ENCODE results near the gene TFRC.
A peak's percentile ranks its signal among the peaks of the same experiment; 100 is the strongest.
"Not testable (repeated sequence)": the region's sequence is repeated elsewhere in the genome, so short reads cannot be mapped to it uniquely, and the experiment has no call there.

Gene TFRC

GRCh38 chr3:196081002-196081833, 672 bp downstream of the TFRC start:
- DNase-seq (ENCODE audit: low read depth in 2 of 2): no peak

DNA sequence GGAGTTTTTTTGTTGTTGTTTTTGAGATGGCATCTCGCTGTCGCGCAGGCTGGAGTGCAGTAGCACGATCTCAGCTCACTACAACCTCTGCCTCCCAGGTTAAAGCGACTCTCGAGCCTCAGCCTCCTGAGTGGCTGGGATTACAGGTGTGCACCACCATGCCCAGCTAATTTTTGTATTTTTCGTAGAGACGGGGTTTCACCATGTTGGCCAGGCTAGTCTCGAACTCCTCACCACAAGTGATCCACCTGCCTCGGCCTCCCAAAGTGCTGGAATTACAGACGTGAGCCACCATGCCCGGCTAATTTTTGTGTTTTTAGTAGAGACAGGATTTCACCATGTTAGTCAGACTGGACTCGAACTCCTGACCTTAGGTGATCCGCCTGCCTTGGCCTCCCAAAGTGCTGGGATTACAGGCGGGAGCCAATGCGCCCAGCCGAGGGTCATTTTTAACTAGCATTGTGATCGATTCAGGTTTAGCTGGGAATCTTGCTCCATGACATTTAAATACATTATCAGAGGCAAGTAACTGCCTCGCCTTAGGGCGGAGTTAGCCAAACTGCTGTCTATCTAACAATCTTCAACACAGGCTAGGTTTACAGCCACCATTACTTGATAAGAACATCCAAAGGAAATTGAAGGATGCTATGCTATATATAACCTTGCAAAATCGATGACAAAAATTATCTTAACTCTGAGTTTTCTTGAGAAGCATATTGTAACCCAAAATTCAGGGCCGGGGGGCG, 1.6 kb downstream of the TFRC start:
- not testable (repeated sequence) for DNase-seq (ENCODE audit: low read depth in 2 of 2)

- DNase-seq (ENCODE audit: low read depth in 2 of 2): no peak
Observed at GRCh38 chr3:196079682-196080081, 2.2 kb downstream of the TFRC start.

GRCh38 chr3:196075013-196075412, 6.9 kb downstream of the TFRC start:
- DNase-seq (ENCODE audit: low read depth in 2 of 2): no peak

DNA sequence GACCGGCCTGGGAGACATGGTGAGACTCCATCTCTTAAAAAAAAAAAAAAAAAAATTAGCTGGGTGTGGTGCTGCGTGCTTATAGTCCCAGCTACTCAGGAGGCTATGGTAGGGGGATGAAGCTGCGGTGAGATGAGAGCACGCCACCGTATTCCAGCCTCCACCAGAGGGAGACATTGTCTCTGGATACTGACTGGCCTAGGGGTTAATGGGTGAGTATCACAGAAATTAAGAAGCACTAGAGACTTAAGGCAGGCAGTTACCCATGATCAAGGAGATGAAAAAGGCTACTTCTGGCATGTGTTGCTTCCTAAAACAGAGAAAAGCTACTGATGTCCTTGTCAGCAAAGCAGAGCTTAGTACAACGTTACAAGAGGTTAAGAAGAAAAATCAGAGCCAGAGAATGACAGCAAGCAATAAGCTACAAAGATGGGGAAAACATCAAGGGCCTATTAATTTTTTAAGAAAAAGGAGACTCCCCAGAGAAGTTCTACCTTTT, 8.6 kb downstream of the TFRC start:
- DNase-seq (ENCODE audit: low read depth in 2 of 2): peak; percentile 10 to 28

GRCh38 chr3:196072313-196072712, 9.6 kb downstream of the TFRC start:
- no peak for DNase-seq (ENCODE audit: low read depth in 2 of 2)

GRCh38 chr3:196068812-196069211, 13.1 kb downstream of the TFRC start:
- DNase-seq (ENCODE audit: low read depth in 2 of 2): not testable (repeated sequence)

DNA sequence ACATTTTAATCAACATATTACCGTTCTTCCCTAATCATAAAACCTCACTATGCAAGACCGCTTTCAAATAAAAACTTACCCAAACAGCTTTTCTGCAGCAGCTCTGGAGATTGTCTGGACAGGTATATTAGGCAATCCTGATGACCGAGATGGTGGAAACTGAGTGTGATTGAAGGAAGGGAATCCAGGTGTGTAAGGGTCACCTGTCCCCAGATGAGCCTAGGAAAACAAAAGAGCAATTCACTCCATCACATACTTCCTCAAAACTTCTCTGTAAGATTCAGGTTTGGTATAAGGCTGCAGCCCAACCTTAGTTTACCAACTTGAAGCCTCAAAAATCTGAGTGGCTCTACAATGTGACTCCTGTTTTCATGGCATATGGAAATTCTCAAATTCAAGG, 14.5 kb downstream of the TFRC start:
- no peak for DNase-seq (ENCODE audit: low read depth in 2 of 2)

- DNase-seq (ENCODE audit: low read depth in 2 of 2): no peak
Observed at GRCh38 chr3:196063971-196064370, 17.9 kb downstream of the TFRC start.

DNA sequence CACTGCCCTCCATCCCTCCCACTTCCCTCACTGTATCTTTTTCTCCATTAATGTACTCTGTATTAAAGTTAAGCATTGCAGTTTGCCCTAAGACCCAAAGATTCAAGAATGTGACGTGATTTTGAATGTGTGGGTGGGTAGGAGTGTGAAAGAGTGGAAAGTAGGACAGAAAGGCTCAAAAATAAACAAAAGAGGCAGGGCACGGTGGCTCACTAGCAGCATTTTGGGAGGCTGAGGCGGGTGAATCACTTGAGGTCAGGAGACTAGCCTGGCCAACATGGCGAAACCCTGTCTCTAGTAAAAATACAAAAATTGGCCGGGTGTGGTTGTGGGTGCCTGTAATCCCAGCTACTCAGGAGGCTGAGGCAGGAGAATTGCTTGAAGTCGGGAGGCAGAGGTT, 18.4 kb downstream of the TFRC start:
- no peak for DNase-seq (ENCODE audit: low read depth in 2 of 2)

GRCh38 chr3:196063049-196063448, 18.8 kb downstream of the TFRC start:
- DNase-seq (ENCODE audit: low read depth in 2 of 2): no peak

GRCh38 chr3:196060834-196061233, 21.1 kb downstream of the TFRC start:
- no peak for DNase-seq (ENCODE audit: low read depth in 2 of 2)

GRCh38 chr3:196057760-196058331, 24.0 kb downstream of the TFRC start:
- no peak for DNase-seq (ENCODE audit: low read depth in 2 of 2)

DNA sequence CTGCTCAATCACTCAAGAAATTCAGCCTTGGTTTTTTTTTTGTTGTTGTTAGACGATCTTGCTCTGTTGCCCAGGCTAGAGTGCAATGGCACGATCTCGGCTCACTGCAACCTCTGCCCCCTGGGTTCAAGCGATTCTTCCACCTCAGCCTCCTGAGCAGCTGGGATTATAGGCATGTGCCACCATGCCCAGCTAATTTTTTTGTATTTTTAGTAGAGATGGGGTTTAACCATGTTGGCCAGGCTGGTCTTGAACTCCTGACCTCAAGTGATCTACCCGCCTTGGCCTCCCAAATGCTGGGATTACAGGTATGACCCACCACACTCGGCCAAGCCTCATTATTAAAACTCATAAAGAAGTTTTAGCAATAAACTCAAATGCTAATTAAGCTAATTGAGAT, 25.5 kb downstream of the TFRC start:
- DNase-seq (ENCODE audit: low read depth in 2 of 2): not testable (repeated sequence)

DNA sequence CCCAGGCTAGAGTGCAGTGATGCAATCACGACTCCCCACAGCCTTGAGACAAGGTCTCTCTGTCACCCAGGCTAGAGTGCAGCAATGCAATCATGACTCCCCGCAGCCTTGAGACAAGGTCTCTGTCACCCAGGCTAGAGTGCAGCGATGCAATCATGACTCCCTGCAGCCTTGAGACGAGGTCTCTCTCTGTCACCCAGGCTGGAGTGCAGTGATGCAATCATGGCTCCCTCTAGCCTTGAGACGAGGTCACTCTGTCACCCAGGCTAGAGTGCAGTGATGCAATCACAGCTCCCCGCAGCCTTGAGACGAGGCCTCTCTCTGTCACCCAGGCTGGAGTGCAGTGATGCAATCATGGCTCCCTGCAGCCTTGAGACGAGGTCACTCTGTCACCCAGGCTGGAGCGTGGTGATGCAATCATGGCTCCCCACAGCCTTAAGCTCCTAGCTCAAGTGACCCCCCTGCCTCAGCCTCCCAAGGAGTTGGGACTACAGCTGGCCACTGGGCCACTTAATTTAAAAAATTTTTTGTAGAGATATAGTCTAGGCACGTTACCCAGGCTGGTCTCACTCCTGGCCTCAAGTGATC, 26.1 kb downstream of the TFRC start:
- no peak for DNase-seq (ENCODE audit: low read depth in 2 of 2)

GRCh38 chr3:196055240-196055639, 26.6 kb downstream of the TFRC start:
- DNase-seq (ENCODE audit: low read depth in 2 of 2): no peak

GRCh38 chr3:196054661-196055060, 27.2 kb downstream of the TFRC start:
- no peak for DNase-seq (ENCODE audit: low read depth in 2 of 2)

GRCh38 chr3:196053487-196053886, 28.4 kb downstream of the TFRC start:
- no peak for DNase-seq (ENCODE audit: low read depth in 2 of 2)

GRCh38 chr3:196051282-196052076, 30.4 kb downstream of the TFRC start:
- no peak for DNase-seq (ENCODE audit: low read depth in 2 of 2)

DNA sequence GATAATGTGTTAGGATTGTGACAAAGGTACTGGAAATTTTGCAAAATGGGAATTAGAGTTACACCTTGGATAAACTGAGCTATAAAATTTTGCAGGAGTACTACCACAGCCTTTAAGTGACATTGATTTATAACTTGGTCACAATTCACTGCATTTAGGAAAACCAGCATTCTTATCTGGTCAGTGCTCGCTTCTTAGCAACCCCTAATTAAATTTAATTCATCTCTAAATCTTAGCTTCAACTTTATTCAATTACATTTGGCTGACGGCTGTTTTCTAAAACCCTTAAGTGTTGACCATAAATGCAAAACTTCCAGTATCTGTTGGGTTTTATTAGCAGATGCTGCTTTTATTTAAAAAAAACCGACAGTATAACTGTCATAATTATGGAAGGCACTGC, 31.3 kb downstream of the TFRC start:
- DNase-seq (ENCODE audit: low read depth in 2 of 2): no peak

DNA sequence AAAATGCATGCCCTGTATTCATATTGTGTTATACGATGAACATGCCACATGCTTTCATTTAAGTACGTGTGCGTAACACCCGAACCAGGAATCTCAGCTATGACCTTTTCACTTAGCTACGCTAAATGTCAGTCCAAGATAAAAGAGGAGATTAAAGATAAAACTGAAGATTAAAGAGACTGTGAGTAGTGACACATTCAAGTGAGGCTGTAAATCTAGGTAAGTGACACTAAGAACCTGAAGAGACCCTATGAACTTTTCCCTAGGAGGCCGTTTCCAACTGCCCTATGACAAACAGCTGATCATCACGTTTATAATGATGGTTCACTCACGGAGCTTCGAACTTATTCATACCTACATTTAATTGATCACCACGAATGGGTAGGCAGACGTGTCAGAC, 32.2 kb downstream of the TFRC start:
- DNase-seq (ENCODE audit: low read depth in 2 of 2): no peak
